GM18520 (cell line): ENCODE data around the gene SCNN1B.

ENCODE experiments used
- ATAC-seq: cut with Tn5 transposase; IDR thresholded peaks from one replicate; pipeline ENCODE4 v1.9.1; 2021; ENCODE audit not compliant: unreplicated experiment

The SCNN1B gene

DNA sequence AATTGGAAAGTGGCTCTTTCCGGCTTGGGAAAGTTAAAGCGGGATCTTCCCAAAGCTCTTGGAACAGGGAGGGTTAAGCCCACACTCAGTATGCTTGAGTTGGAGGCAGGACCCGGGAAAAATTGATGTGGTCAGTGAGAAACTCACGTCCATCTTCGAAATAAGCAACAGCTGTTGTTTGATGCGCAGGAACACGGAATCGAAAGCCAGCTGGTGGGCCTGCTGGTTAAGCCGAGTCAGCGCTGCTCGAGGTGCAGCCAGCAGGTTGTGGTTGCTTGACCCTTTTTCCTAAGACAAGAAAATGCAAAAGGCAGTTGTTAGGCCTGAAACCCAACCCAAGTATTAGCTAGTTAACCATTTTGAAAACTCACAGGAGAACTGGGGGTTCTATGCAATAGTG, 101.4 kb downstream of the SCNN1B start:
- ATAC-seq: no peak

DNA sequence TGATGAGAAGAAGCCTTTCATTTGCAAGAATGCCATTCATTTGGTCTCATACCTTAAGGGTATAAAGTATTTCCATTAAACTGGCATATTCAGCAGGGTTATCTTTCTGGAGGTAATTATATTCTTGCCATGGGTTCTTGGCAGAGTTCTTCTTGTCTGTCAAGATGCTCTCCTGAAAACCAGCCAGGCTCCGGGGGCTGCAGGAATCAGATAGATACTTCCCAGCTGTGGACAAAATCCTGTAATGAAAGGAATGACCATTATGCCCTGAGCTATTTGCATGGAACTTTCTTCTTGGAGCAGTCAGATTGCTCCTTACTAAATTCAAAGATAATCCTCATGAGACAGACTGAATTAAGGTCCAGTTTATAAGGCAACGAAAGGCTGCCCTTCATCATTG, 103.9 kb downstream of the SCNN1B start:
- ATAC-seq: no peak

DNA sequence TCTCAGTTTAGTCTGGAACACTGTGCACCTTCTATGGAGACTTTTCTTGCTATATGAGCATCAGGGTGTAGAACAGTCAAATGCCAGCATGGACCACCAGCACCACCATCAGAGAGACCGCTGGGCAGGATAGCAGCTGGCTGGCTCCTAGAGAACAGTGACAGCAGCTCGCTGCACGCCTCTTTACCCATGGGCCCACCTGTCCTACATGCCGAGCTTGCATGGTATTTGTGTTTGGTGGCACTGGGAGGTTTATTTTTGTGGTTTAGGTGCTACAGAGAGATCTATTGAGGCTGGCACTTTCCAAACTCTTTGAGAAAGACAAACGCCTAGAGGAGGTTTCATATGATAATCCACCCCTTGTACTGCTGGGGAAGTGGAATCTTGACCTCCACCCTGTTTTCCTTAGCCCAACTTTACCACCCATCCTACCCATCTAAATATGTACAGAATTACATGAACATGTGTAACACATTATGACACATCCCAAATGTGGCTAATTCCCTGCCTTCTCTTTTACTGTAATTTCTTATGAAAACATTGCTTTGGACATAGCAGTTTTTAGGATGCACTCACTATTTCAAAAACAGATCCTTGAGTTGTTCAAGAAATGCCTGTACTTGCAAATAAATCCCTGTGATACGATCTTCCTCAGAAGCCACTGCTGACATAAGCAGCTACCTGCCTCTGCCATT, 104.6 kb downstream of the SCNN1B start:
- no peak for ATAC-seq

DNA sequence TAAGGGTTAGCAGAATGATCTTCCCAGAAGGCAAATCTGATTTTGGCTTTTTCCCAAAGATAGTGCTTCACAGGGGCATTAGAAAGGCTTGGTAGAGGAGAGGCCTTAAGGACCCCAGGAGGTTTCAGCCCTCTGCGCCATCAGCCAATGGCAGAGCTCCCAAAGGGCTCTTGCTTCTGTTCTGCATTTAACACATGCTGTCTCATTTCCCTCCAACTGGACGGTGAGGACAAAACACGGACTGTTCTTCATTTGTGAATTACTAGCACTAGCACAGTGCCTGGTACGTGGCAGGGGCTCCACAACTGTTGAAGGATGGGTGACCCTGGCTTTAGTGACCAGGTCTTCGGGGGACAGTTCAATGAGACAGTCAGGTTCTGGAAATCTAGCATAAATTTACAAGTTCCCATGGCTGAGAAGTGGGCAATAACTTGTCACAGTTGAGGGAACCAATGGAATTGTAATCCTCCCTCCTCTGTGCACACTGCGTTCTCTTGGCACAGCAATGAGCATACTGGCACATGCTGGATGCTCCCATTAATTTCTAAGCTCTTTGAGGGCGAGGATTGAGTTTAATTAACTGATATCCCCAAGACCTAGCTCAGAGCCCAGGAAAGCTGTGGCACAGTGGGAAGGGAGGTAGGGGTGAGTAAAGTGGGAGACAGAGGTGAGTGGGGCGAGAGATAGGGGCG, 105.5 kb downstream of the SCNN1B start:
- no peak for ATAC-seq

DNA sequence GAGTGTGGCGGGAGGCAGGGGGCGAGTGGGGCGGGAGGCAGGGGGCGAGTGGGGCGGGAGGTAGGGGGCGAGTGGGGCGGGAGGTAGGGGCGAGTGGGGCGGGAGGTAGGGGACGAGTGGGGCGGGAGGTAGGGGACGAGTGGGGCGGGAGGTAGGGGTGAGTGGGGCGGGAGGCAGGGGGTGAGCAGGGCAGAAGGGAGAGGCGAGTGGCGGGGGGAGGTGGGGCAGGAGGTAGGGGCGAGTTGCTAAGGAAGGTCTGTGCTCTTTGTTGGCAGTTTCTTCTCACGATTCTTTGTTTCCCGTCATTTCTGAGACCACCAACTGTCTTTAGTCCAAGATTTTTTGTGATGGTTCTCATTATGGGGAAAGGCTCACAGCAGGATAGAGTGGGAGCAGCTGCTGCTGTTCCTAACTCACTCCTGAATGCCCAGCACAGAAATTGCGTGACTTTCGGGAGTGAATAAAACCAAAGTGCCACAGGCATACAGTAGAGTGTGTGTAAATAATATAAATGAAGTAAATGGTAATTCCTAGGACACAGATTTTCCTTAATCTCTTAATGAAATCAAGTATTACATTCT, 106.2 kb downstream of the SCNN1B start:
- ATAC-seq: no peak

DNA sequence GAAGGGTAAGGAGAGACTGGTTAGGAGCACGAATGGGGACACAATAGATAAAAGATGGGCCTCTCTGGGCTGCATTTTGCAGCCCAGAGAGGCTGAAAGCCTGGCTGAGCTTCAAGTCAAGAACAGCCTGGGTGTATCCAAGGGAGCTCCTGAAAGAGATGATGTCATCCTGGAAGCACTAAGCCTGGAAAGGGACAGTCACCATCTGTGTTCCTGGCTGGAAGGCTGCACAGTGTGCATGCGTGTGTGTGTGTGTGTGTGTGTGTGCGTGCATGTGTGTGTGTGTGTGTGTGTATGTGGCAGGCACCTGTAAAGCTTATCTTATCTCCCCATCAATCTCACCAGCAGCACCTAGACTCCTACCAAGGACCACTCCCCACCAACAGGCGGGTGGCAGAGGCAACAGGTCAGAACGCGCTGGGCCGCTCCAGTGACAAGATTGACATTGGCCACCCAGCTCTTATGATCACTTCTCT, 106.8 kb downstream of the SCNN1B start:
- ATAC-seq: no peak

DNA sequence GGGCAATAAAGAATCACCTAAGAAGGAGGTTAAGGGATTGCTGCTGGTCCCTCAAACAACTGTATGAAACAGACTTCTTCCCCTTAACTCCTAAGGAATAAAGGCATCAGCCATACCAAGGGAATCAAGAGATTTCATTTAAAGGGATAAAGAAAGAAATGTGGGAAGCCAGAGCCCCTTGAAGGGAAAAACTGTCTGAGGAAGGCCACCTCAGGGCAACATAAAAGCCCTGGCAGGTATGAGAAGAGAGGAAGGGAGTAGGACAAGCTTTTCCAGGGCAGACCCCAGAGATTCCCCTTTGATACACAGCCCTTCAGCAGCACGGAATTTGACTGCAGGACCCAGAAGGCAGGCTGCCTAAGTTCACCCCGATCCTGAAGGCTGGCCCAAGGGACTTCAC, 107.4 kb downstream of the SCNN1B start:
- no peak for ATAC-seq

DNA sequence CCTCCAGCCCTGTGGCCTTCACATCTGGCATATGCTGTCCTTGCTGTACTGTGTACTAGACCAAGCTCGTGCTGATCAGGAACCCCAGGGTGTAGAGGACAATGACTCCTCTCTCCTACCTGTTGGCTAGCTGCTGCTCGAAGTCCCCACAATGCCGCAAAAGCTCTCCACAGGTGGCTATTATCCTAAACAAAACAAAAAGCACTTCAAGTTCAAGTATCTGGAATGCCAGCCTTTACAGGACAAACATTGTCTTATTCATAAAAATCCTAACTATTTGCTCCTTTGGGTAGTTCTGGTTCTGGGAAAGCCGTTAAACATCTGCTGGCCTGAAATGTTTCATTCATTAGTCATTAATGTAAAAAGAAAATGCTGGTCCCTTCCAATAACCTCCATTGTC, 108.1 kb downstream of the SCNN1B start:
- ATAC-seq: no peak

DNA sequence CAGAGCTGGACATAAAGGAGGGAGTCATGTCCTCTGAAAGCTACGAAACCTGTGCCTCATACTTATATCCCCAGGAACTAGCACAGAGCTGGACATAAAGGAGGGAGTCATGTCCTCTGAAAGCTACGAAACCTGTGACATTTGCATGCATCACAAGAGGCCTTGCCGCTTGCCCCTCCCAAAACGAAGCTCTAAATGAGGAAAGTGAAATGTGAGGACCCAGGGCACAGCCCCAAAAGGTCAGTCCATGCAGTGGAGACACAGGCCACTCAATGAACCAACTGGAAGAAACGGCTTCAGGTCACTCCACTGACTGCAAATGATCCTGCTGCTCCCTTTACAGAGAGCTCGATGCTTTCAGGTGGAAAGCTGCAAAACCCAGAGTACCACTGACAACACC, 112.6 kb downstream of the SCNN1B start:
- no peak for ATAC-seq

DNA sequence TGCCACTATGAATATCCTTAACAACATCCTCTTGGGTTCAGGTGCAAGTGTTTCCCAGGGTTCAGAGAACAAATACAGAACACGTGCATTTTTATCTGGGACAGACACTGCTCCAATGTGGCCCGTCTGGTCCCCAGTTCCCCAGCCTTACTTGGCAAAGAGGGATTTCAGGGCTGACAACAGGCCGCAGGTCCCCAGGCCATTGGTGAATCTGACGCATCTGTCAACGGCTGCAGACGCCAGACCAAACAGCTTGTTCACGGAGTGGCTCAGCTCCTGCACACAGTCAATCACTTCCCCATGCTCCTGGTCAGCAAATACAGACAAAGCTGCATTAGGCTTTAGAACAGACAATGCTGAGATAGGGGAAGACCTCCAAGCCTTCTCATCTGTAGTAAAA, 114.7 kb downstream of the SCNN1B start:
- ATAC-seq: no peak

DNA sequence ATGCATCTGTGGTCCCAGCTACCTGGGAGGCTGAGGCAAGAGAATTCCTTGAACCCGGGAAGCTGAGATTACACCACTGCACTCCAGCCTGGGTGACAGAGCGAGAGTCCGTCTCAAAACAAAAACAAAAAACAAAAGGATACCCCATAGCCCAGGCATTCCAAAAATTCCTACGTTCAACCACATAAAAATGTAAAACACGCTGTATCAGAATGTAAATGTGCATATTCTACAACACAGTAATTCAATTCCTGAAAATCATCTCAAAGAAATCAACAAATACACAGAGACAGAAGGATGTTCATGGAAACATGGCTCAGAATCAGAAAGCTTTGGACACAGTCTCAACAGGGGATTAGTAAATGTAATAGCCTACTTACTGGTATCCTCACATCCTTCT, 117.9 kb downstream of the SCNN1B start:
- ATAC-seq: no peak

DNA sequence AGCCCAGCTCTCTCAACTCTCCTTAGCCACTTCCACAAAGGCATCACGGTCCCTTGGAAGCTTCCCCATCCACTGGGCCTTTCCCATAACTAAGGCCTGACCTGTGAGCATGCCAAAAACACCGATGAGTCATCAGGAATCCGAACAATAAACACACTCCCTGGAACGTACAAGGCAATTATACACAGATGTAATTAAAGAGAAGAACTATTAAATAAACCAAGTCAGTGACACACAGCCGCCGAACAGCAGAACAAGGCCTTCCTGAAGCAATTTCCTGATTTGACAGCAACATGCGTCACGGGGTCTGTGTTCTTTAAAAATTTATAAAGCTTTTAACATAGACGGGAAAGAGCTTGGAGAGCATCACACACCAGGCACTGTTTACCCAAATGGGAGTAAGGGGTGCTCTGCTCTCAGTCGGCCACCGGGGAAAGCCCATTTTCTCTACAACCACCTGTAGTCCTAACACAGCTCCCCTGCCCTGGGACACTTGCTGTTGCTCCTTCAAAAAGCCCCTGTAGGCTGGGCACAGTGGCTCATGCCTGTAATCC, 121.5 kb downstream of the SCNN1B start:
- ATAC-seq: no peak

DNA sequence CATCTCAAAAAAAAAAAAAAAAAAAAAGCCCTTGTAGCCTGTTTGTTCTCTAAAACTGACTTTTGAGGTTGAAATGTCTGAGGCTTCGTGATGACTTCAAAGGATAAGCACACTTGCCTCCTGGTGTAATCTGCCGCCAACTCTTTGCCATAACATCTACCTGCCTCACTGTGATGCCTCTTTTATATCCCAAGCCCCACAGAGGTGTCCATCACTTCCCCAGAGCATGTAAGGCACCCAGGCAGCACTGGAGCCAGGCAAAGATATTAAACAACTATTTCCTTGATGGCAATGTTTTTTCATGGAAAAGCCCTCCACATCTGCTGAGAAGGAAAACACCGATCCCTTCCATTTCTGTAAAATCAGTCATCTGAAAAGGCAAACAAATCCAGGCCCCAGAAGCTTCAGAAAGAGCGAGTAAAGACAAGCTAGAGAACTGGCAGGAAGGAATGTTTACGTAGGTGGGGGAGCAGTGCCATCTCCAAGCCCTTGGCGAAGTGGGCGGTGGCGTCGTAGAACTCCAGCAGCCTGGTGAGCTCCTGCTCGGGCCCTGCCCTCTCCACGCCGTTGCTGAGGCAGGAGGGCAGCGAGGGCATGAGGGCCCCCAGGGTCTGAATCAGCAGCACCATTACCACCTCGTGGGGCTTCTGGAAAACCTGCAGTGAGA, 122.3 kb downstream of the SCNN1B start:
- no peak for ATAC-seq

DNA sequence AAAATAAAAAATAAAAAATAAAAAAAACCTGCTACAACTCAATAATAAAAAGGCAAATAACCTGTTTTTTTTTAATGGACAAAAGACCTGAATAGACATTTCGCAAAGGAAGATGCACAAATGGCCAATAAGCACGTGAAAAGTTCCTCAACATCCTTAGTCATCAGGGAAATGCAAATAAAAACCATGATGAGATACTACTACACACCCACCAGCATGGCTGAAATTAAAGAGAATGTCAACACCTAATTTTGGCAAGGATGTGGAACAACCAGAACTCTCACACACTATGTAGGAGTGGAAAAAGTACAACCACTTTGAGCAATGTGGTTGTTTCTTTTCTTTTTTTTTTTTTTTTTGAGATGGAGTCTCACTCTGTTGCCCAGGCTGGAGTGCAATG, 126.2 kb downstream of the SCNN1B start:
- no peak for ATAC-seq
